ENCODE results near the gene NKTR. TPM values are rescaled to one million over a fixed set of nuclear protein-coding genes. Genes with fewer than 3 reads are reported as not detected.

NKTR gene
- total RNA-seq, 1 experiment from 2014 or later = 2.7 TPM

DNA sequence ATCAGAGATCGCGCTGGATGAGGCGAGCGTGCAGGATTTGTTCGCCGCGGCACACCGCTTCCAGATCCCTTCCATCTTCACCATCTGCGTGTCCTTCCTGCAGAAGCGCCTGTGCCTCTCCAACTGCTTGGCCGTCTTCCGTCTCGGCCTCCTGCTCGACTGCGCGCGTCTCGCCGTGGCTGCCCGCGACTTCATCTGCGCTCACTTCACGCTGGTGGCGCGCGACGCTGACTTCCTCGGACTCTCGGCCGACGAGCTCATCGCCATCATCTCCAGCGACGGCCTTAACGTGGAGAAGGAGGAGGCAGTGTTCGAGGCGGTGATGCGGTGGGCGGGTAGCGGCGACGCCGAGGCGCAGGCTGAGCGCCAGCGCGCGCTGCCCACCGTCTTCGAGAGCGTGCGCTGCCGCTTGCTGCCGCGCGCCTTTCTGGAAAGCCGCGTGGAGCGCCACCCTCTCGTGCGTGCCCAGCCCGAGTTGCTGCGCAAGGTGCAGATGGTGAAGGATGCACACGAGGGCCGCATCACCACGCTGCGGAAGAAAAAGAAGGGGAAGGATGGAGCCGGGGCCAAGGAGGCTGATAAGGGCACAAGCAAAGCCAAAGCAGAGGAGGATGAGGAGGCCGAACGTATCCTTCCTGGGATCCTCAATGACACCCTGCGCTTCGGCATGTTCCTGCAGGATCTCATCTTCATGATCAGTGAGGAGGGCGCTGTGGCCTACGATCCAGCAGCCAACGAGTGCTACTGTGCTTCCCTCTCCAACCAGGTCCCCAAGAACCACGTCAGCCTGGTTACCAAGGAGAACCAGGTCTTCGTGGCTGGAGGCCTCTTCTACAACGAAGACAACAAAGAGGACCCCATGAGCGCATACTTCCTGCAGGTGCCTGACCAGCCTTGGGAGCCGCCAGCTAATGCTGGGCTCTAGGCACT lies 85.7 kb downstream of the NKTR start:
- in situ Hi-C loops (cut with HindIII; ENCODE audit: low pct_unique_long_range_greater_than_20kb, low sequenced_read_pairs) = no loop called here
- DNase-seq (ENCODE audit: low read depth) = no peak

DNA sequence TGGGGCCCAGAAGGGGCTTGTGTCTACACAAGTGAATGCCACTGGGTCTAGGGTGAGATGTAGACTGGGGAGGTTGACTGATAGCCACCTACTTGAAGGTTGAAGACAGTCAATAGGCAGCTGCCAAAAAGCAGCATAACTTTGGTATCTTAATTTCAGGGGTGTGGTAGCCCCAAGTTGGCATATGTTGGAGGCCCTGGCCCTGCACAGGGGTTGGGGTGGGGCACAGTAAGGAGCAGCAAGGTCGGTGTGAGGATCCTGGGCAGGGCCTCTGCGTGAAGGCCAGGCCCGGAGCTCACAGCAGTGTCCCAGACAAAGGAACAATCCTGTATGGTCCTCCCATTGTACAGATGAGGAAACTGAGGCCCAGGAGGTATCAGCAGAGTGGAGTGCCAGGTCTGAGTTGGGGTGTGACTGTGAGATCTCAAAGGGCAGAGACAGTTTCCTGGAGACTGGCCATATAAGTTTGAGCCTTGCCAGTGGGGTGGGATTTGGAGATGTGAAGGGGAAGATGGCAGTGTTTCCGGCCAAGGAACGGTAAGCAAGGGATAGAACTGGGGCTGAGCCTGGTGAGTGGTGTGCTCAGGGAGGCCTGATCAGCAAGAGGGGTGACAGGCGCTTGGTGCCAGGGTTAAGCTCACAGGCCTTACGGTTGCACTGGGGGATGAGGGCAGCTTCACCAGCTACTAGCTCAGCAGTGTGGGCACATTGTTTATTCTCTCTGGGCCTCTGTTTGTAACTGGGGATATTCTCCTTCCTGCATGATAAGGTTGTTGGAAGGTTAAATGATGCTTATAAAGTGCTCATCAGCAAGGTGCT lies 86.6 kb downstream of the NKTR start:
- no peak for DNase-seq (ENCODE audit: low read depth)
- in situ Hi-C loops (cut with HindIII; ENCODE audit: low pct_unique_long_range_greater_than_20kb, low sequenced_read_pairs) = no loop called here

DNA sequence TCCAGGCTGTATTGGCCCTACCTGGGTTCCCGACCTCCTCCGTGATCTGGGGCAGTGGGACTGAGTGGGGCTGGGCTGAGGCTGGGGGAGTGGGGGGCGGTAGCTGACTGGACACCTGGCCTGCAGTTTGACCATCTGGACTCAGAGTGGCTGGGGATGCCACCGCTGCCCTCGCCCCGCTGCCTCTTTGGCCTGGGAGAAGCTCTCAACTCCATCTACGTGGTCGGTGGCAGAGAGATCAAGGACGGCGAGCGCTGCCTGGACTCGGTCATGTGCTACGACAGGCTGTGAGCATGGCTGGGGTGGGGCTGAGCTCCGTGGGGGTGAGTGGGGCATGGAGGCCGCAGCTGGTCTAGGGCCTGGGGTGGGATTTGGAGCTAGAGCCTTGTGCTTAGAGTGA lies 87.5 kb downstream of the NKTR start:
- DNase-seq (ENCODE audit: low read depth) = no peak
- in situ Hi-C loops (cut with HindIII; ENCODE audit: low pct_unique_long_range_greater_than_20kb, low sequenced_read_pairs) = no loop called here

DNA sequence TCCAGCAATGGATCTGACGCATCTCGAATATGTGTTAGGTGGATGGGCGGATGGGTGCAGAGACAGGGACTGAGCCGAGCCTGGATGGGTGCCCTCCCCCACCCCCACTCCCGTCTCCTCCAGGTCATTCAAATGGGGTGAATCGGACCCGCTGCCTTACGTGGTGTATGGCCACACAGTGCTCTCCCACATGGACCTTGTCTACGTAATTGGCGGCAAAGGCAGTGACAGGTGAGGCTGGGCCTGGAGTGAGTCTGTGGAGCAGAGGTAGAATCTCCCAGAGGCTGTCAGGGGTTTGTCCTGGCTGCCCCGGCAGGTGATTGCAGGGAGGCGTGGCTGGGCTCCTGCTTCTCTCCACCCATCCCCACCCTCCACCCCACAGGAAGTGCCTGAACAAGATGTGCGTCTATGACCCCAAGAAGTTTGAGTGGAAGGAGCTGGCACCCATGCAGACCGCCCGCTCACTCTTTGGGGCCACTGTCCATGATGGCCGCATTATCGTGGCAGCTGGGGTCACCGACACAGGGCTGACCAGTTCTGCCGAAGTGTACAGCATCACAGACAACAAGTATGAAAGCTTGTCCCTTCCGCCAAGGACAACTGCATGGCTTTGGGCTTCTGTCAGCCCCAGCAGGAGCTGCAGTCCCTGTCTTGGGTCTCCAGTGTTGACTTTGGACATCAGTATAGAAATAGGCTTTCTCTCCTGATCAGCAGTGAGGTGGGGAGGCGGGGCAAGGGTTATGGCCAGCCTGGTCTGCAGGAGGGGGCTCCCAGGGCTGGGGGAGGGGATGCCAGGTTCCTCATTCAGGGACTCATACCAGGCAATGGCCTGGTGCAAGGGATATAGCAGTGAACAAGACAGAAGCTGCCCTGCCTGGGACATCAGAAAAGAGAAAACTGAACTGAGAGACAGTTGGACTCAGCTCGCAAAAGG lies 88.3 kb downstream of the NKTR start:
- in situ Hi-C loops (cut with HindIII; ENCODE audit: low pct_unique_long_range_greater_than_20kb, low sequenced_read_pairs) = no loop called here
- DNase-seq (ENCODE audit: low read depth) = no peak

DNA sequence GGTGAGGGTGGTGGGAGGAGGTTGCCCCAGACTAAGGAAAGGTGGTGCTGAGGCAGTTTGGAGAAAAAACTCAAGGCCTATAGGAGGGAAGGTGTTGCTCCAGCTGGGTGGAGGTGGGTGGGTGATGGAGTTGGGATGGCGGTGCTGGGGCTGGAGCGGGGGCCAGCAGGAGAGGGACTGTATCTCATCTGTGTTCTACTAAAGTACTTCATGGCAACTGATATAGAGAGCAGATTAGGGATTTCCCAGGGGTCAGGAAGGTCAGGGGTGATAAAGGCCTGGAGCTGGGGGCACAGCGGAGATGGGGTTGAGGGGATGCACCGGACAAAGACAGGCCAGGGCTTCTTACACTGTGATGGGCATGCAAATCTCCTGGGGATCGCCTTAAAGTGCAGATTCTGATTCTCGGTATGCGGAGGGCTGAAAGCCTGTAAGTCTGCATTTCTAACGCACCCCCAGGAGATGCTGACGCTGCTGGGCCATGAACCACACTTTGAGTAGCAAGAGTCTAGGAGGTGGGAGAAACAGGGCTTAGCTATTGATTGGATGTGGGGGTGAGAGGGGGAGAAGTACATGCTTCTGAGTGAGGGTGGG lies 89.0 kb downstream of the NKTR start:
- DNase-seq (ENCODE audit: low read depth) = no peak
- in situ Hi-C loops (cut with HindIII; ENCODE audit: low pct_unique_long_range_greater_than_20kb, low sequenced_read_pairs) = no loop called here

DNA sequence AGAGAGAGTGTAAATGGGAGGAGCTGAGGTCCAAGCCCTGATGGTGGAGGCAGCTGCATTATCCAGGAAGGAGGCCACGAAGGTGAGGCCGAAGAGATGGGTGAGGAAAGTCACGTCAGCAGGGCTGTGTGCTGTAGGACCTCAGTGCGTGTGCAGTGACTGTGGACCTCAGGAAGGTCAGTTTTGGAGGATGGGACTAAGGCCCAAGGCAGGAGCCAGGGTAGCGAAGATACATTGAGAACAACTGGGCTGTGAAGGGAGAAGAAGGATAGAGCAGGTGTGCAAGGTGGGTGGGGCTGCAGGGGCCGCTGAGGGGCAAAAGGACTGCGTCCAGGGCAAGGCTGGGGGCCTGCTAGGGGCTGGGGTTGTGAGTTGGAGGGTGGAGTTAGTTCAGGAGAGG lies 89.7 kb downstream of the NKTR start:
- in situ Hi-C loops (cut with HindIII; ENCODE audit: low pct_unique_long_range_greater_than_20kb, low sequenced_read_pairs) = no loop called here

DNA sequence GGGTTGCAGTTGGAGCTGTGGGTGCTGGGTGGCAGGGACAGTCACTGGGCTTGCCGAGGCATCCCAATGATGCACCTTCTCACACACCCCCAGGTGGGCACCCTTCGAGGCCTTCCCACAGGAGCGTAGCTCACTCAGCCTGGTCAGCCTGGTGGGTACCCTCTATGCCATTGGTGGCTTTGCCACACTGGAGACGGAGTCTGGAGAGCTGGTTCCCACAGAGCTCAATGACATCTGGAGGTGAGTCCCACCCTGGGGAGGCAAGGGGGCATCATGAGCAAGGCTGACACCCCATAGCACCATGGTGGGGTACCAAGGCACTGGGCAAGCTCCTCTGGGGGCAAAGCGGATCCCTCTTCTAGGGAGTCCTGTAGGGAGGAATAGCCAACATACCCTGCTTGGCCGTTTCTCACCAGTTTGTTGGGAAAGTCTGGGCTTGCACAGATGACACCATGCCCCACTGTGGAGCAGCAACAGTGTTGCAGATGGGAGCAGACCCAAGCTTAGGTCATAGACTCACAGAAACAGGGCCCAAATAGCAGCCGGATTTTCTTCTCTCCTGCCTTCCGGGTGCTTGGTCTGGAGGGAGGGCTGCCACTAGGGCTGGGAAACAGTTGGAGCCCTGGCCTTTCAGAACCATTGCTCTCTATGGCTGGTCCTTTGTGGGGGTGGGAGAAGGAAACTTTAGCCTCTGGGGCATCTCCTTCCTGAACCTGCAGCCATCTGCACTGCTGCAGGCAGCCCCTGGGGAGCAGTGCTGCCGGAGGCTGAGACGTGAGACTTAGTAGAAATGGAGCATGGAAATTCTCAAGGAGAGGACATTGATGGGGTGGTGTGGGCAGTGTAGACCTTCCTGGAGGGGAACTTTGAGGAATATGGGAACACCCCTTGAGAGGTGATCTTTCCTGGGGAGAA lies 90.5 kb downstream of the NKTR start:
- in situ Hi-C loops (cut with HindIII; ENCODE audit: low pct_unique_long_range_greater_than_20kb, low sequenced_read_pairs) = no loop called here
- DNase-seq (ENCODE audit: low read depth) = no peak

More for the DNA sequence above, 89.7 kb downstream of the NKTR start:
- no peak for DNase-seq (ENCODE audit: low read depth)

DNA sequence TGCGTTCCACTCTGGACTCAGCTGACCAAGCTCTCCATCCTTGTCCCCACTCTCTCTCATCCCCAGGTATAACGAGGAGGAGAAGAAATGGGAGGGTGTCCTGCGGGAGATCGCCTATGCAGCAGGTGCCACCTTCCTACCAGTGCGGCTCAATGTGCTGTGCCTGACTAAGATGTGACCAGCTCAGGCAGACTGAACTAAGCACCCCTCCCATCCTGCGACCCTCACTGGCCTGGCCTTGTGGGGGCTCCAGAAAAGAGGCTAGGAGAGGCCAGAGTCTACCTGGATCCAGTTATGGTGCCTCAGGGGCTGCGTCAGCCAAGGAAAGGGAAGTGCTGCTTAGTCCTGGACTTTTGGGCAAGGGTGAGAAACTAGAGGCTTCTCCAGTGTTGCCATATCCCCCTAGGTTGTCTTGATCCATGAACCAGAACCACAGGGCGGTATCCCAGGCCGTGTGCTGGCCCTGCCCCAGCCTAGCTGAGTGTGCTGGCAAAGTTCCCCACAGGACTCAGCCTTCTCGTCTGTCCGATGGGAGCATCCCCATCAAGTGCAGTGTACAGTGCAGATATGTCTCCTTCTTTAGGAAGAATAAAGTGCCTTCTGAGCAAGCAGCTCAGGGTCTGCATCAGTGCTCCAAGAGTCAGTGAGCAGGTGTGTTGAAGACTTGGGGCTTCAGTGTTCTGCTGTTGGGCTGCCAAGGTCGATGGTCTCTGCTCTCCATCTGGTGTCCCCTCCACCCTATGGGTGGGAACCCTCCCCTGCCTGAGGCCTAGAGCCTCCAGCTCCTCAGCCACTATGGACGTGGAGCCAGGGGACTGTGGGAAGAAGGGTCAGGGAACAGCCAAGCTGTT lies 91.6 kb downstream of the NKTR start:
- in situ Hi-C loops (cut with HindIII; ENCODE audit: low pct_unique_long_range_greater_than_20kb, low sequenced_read_pairs) = no loop called here
- no peak for DNase-seq (ENCODE audit: low read depth)

DNA sequence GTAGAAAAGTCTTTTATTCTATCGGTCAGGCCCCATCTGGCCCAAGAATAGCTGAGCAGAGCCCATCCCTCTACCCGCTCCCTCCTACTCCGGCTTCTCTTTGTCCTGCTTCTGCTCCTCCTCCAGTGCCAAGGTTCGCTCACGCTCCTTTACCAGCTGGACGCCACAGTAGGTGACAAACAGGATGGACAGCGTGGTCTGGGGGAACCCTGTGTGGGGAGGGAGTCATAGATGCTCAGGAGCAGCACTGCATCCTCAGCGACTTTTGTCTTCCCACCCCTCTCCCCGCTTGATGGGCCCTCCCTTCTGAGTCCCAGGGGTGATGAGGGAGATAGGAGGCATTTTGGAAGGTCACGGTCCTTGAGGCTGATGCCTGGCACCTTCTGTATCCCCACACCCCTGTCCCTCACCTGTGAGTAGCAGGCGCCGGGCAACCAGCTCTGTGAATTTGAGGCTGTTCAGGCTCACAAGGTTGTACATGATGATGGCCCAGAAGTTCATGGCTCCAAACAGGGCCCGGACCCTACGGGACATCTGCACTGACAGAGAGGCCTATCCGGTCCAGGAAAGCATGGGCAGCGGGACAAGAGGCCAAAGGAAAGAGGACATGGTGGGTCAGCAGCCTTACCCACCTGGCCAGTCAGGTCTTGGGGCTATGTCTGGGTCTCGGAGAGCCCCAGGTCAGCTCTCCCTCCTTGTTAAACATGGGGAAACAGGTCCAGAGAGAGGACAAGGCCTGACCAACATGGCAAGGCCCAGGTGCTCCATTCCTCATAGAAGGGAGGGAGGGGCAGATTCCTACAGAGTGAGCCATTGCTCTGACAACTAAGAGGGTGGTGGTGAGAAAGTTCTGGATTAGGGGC lies 92.4 kb downstream of the NKTR start:
- in situ Hi-C loops (cut with HindIII; ENCODE audit: low pct_unique_long_range_greater_than_20kb, low sequenced_read_pairs) = no loop called here
- DNase-seq (ENCODE audit: low read depth) = no peak

DNA sequence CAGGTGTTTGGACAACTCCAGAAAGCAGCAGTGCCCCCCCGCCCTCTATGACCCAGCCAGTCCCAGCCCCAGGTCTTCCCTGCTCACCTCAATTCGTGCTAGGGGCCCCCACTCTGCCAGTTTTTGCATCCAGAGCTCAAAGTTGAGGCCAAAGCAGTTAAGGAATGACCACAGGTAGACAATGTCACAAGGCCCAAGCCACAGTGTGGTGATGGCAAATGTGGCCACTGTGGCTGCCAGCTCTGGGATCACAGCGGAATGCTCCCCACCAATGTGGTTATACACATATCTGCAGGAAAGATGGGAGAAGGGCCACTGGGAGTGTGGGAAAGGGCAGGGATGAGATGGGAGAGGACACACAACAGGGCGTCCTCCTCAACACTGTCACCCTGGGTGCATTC lies 93.0 kb downstream of the NKTR start:
- in situ Hi-C loops (cut with HindIII; ENCODE audit: low pct_unique_long_range_greater_than_20kb, low sequenced_read_pairs) = no loop called here
- DNase-seq (ENCODE audit: low read depth) = no peak

DNA sequence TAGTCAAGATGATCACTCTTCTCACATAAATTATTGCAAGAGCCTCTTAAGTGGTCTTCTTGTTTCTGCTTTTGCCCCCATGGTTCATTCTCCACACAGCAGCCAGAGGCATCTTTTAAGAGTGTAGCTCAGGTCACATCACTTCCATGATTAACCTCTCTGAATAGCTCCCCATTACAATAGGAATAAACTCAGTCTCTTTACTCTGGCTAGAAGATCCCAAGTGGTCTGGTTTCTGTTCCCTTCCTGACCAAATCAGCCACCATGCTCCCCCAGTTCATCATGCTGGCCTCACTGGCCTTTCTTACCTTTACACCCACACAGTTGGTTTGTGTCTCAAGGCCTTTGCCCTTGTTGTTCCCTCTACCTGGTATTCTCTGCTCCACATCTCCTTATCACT lies 93.9 kb downstream of the NKTR start:
- no peak for DNase-seq (ENCODE audit: low read depth)
- in situ Hi-C loops (cut with HindIII; ENCODE audit: low pct_unique_long_range_greater_than_20kb, low sequenced_read_pairs) = no loop called here

DNA sequence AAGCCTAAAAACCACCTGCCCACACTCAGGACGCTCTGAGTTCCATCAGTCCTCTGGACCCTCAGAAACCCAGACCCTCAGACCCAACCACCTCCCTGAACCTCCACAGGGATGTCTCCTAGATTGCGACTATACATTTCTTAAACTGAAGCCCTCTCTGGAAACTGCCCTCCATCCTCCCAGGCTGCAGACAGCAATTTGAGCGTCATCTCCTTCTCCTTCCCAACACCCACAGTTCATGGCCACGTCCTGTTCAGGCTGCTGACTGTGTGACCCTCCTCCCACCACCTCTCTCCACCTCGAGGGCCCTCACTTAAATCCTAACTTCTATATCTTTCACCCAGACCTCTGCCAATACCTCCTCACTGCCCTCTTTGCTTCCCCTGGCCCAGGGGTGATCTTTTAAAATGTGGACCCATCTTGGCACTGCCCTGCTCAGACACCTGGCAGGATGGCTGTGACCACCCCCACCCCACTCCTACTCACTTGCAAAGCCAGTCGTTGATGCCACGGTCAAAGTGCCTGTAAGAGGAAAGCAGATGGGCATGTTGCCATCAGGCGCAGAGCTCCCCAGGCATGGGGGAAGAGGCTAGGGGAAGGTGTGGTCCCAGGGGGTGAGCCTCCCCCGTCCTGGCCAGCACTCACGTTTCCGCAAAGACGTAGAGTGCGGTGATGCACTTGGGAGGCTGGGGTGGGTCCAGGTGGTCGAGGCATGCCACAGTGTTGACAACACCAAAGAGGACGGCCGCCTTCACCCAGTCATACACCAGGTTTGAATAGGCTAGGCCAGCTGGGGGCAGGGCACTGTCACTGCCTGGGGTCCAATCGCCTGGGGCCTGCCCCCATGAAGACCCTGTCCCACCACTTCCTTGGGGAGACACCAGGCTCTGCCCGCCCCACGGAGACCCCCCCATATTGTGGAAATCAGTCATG lies 96.1 kb downstream of the NKTR start:
- no peak for DNase-seq (ENCODE audit: low read depth)
- in situ Hi-C loops (cut with HindIII; ENCODE audit: low pct_unique_long_range_greater_than_20kb, low sequenced_read_pairs) = no loop called here

DNA sequence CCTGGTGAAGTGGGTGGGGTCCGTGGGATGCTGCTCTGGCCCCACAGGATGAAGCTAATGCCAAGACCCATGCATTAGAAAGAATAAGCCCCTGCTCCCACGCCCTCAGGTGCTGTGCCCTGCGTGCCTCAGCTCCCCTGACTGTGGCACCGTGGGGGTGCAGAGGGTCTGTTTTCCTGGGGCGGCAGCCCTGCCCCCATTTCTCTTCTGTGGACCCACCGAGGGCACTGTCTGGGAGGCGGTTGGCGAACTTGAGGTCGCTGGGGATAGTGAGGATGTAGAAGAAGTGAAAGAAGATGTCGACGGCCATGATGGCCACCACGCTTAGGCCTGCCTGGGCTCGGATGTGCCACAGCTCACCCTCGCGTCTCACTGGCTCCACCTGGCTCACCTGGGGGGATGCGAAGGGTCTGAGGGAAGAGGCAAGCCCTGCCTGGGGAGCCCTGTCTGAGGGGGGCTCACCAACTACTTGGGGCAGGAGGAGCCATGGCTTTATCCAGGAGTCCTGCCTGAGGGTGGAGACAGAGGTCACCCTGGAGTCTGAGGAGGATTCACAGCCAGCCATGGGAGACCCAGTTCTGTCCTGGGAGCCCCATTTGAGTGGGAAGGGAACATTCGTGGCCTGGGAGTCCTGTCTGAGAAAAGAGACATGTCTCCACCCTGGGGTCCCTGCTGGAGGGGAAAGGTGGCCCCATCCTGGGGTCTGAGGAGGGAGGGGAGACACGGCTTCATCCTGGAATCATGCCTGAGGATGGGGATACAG lies 97.0 kb downstream of the NKTR start:
- in situ Hi-C loops (cut with HindIII; ENCODE audit: low pct_unique_long_range_greater_than_20kb, low sequenced_read_pairs) = no loop called here
- DNase-seq (ENCODE audit: low read depth) = no peak

All from Caki2 (cell line).